Posterior vena cava (tissue), 2 donors: ENCODE measurements around the gene PXN. TPM values are rescaled to one million over a fixed set of nuclear protein-coding genes. Genes with fewer than 3 reads are reported as not detected.
A peak's percentile ranks its signal among the peaks of the same experiment; 100 is the strongest.
"Not testable (repeated sequence)": the region's sequence is repeated elsewhere in the genome, so short reads cannot be mapped to it uniquely, and the experiment has no call there.

Experiments
- DNase-seq: peaks from one replicate; pipeline ENCODE4 v3.0.0-alpha.2; 2020; ENCODE audit warnings: low spot score
- intact Hi-C, 2 donors: fragments of 100-400 bp; cut with DNase I; formaldehyde crosslinking; loops; one replicate each; pipeline versions ENCODE4 v1.14.1 to v1.14.2; 2022 to 2023
- total RNA-seq, 2 donors: library from RNA; stranded (reverse); fragmentation: NEBNext Ultra II Directional; extraction: Animal tissue kit (Norgen Biotek cat#: 25700); gene quantifications; one replicate each; pipeline ENCODE4 v1.2.1, GENCODE V29; 2021
- donor health status: DM: yes; HTN: yes; CAD: no.
- donor health status: DM: yes; HTN: yes; CAD: no.

The PXN gene
- total RNA-seq, 2 donors from 2014 or later = 110 to 113 TPM

DNA sequence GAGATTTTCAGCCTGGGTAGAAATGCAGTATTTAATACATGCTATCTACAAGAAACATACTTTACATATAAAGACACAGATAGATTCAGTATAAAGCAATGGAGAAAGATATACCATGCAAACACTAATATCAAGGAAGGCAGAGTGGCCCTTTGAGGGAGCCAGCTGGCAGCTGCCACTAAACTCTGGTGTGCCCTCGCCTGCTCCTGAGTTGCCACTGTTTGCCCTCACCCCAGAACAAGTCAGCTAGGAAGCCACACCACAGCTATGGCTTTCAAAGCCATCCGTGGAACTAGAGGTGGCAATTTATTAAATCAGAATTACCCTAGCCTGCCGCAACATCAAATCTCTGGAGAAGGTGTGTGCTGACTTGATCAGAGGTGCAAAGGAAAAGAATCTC, 18.3 kb downstream of the PXN start:
- intact Hi-C loops = no loop called here
- no peak for DNase-seq

DNA sequence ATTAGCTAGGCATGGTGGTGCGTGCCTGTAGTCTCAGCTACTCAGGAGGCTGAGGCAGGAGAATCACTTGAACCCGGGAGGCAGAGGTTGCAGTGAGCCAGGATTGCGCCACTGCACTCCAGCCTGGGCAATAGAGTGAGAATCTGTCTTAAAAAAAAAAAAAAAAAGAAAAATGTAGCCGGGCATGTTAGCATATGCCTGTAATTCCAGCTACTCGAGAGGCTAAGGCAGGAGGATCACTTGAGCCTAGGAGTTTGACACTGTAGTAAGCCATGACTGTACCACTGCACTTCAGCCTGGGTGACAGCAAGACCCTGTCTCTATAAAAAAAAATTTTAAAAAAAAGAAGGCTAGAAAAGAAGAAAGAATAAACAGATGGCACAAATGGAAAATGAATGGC, 18.8 kb downstream of the PXN start:
- DNase-seq, intact Hi-C loops: not testable (repeated sequence)

DNA sequence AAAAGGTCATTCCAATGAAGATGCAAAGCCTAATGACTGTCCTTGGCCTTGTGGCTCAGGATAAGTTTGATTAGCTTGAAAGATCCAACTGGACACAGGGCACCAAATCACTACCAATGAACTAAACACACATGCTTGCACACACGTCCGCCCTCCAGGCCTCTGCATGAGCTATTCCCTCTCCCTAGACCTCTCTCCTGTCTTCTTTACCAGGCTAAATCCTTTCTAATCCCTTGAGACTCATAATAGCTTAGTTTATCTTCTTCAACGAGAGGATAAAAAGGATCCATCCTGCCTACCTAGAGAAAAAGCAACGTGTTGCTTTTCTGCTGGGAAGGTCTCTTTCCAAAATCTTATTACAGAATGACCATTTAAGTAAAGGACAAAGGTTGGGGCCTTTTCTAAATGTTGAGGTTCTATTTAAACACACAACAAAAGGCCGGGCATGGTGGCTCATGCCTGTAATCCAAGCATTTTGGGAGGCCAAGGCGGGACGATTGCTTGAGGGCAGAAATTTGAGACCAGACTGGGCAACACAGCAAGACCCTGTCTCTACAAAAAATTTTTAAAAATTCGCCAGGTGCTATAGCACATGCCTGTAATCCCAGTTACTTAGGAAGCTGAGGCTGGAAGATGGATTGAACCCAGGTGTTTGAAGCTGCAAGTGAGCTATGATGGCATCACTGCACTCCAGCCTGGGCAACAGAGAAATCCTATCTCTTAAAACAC, 22.4 kb downstream of the PXN start:
- no peak for DNase-seq
- intact Hi-C loops = no loop called here

DNA sequence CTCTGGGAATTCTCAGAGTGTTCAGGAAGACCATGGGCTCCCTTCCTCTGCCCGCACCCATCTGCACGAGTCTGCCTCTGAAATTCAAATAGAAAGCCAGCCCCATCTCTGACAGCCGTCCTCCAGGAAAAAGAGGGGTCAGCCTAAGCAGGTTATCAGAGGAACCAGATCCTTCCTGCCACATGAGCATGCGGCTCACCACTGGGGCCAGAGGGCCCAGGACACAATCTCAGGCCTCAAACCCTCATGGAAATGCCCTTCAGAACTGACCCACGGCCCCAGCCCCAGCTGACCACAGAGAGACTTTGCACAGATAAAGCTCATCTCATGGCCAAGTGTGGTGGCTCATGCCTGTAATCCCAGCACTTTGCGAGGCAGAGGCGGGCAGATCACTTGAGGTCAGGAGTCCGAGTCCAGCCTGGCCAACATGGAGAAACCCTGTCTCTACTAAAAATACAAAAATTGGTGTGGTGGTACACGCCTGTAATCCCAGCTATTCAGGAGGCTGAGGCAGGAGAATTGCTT, 23.2 kb downstream of the PXN start:
- DNase-seq = no peak
- intact Hi-C loops = no loop called here

DNA sequence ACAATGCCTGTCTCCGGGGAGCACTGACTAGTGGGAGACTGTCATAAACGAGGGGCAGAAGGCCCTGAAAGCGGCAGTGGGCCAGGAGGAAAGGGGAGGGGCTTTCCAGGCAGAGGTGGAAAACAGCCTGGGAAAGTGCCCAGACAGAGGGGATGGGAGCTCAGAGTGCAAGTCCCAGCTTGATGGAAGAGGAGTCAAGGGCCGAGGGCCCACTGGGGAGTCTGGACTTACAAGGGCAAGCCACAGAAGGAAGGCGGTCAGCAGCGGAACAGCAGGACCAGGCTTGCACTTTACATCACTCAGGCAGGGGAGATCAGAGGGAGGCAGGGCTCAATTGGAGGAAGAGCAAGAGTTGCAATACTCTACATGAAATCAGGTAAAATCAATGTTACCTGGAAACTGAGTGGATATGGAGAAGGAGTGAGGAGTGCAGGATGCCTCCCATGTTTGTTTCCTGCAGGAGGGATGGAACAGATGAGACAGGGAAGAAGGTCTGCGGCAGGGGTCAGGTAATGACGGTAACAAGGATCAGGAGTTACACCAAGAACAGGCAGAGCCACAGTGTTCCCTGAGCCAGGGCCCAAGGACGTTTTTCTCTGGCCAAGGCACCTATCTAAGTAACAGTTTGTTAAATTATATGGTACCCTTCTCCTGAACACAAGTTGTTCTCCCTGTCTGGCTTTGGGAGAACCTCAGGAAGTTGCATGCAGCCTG, 23.8 kb downstream of the PXN start:
- no peak for DNase-seq
- intact Hi-C loops = no loop called here

DNA sequence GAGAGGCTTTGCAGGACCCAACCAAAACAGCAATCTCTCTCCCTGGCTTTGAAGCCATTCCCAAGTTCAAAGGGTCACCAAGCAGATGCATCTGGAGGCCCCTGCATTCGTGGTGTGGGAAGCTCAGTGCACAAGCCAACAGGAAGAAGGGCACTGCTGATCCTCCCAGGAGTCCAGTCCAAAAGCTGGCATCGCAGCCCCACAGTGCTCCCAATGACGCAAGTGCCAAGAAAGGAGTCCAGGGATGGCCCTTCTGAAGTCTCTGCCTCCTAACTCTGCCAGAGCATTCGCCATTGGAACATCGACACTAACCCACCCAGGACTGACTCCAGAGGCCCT, 25.1 kb downstream of the PXN start:
- intact Hi-C loops = no loop called here
- no peak for DNase-seq

DNA sequence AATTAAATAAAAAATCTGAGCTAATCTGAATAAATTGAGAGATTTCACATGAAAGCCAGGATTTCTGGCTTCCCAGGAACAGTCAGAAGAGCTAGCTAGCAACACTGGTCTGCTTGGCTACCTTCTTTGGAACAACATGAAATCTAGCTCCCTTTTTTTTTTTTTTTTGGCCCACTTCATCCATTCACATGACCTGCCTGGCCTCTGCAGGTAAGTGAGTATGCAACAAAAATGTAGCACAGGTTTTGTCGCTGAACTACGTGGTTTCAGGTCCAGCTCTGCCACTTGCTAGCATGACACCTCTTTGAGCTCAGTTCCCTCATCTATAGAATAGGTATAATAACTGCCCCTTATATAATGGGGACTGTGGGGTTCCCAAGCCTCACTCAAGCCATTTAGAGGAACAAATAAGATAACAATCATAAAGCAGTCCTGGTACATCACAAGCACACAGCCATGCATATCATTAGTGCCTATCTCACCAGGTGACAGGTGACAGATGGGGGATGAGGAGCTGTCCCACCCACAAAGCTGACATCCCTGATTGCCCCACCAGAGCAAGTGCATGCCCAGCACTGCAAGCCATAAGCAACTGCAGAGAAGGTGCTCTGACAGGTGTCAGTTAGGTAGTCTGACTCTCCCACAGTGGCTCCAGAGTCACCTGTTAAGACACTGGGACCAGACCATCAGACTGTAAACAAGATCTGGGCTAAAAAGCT, 25.6 kb downstream of the PXN start:
- intact Hi-C loops = no loop called here
- DNase-seq = no peak

DNA sequence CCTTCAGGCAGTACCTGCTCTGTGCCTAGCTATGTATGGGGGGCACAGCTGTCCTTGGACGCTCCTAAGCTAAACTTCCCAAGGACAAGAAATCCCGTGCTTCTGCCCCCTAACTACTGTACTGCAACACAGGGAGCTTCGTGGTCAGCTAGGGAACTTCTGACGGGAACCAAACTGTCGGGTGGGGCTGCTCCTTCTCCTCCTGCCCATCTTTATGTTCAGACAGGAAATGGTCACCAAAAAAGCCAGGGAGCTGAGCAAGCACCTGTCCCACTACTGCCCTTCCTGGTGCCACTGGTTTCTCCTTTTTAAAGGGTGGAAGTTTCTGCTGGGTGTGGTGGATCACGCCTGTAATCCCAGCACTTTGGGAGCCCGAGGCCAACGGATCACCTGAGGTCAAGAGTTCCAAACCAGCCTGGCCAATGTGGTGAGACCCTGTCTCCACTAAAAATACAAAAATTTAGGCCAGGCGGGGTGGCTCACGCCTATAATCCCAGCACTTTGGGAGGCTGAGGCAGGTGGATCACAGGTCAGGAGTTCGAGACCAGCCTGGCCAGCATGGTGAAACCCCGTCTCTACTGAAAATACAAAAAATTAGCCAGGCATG, 26.6 kb downstream of the PXN start:
- intact Hi-C loops = no loop called here
- DNase-seq = no peak

DNA sequence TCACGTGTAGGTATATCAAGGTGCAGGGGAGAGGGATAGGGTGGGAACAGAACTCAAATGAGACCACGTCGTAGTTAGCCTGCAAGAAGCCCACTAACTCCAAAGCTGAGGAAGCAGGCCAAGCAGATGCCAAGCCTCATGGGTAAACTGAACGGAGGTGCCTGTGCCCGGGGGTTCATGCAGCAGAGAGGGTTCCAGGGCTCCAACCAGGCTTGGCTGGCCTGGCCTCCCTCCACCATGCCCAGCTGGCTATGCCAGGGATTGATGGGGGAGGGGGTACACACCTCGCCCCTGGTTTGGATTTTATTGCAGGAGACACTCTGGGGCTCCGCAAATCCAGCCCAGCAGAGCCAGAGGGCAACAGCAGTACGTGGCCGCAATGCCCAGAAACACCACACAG, 27.3 kb downstream of the PXN start:
- intact Hi-C loops = no loop called here
- no peak for DNase-seq

DNA sequence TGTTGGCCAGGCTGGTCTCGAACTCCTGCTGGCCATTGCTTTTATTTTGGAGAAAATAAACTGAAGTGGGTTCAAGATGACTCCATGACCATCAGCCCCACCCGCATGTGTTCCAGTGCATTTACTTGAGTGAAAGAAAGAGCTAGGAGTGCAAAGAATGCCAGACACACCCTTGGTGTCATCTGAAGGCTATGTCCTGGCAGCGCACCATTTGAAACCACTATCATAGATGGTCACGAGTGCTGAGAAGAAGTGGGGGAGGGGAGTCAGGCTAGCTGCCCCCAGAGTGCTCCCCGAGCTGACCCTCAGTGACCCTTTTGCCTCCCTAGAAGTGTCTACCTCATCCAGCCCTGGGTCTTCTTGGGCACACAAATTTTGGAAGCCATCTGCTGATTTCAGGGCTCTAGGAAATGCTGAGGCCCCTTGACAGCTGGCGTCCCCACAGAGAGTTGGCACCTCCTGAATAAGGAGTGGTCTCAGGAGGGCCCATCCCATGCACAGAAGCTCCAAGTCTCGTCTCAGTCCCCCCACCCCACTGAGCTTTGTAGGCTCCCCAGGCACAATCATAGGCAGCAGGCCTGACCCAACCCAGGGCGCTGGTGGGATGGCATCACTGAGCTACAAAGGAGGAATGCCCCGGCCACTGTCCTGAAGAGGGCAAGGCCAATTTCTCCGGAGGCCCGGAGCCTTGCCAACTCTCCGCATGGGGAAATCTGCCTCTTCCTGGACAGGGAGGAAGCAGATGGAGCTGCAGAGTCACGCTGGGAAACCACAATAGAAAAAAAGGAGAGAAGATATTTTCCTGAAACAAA, 28.0 kb downstream of the PXN start:
- intact Hi-C loops = no loop called here
- DNase-seq = peak; percentile 96

DNA sequence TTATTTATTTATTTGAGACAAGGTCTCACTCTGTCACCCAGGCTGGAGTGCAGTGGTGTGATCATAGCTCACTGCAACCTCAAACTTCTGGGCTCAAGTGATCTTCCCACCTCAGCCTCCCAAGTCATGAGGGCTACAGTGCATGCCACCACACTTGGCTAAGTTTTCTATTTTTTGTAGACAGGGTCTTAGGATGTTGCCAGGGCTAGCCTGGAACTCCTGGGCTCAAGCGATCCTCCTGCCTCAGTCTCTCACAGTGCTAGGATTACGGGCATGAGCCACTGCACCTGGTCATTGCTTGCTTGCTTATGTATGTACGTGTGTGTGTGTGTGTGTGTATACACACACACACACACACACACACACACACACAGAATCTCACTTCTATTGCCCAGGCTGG, 28.7 kb downstream of the PXN start:
- intact Hi-C loops, DNase-seq: not testable (repeated sequence)

DNA sequence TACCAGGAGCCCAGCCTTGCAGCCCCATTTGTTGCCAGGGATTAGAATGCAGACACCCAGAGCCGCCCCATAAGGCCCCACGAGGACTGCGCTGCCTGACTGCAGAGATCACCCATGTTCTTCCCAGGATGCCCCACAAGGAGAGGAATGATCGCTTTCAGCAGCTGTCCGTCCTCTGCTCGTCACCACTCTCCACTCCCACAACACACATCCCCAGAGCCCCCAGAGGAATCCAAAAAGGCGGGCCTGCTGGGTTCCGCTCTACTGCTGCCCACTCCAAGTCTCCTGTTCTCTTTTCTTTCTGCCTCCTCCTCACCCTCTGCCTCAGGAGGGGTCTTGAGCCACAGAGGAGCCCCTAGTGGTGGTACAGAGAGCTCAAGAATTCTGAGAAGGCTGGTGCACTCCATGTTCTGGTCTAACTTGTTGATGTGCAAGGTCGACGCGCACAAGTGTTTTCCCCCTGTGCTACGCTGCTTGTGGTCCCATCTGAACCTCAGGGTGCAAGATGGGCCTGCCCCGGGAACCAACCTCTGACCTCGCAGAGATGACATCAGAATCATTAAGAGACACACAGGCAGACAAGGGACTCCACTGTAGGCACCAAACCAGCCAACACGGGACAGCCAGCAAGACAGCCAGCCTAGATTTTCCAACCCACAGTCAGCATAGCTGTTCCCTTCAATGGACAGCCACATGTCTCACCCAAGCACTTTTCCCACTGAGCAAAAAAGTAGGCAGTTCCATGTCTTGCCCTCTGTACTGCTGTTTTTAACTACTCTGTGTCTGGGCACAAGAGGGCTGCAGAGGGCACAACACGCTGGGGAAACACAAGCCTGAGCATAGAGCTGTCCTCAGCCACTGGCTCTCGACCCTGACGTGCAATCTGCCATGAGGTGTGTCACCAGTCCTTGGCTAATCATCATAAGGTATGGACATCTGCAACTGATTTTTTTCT, 29.9 kb downstream of the PXN start:
- intact Hi-C loops = no loop called here
- no peak for DNase-seq

DNA sequence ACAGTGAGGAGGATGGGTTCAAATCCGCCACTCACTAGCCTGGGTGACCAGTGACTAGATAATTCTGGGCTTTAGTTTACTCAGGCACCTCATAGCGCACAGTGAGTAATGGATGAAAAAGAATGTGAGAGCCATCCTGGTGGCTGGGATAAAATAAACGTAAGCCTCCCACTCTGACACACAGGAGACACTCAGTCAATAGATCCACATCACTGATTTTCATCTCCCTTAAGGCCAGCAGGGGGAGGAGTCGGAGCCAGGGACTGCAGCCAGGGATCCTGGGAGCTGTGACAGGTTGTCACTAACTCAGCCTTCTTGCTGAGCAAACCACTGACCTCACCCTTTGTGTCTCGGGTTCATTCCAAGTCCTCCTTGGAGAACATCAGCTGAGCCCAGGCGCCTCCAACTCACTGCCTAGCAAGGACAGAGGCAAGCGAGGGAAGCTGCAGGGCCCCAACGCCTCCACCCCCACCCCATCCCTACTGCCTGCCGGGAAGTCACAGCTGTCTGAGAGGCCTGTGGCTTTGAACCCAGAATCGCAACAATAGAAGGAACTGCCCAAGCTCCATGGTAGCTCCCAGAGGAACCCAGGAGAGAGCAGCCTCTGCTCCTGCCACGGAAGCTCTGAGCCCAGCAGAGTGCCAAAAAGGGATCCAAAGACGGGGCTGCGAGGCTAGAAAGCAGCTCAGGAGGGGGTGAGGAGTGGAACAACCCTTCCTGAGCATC, 30.7 kb downstream of the PXN start:
- intact Hi-C loops = no loop called here
- DNase-seq = peak; percentile 97

DNA sequence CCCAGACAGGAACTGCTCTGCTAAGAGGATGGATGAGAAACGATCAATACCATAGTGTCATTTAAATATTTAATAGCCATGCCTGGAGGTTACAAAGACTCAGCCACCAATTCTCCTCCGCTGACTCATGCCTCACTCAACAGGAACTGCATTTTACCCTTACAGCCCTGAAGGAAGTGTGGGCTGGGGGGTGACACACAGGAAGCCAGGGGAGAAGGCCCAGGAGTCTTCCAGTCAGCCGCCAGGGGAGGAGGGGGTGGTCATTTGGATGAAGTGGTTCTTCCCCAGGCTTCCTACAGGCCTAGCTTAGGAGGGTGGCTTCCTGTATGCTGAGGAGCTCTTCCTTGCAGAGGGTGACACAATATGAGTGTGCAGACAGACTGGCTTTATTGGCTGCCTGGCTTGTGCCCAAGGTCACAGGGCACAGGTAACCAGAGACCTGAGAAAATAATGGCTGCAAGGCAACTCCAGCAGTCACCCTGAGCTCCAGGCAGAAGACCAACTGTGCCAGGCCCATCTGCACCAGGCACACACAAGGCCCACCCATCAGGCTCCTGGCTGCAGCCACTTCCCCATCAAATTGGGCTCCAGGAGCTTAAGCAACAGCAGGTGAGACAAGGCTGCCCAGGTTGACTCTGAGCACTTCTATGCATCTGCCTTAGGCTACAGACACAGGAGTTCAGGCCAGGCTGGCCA, 34.1 kb downstream of the PXN start:
- intact Hi-C loops = loop anchor here in 1 of 2 donors (2.0 kb wide), 1 partner anchor 63 kb away; no protein-coding TSS in a partner anchor
- no peak for DNase-seq

DNA sequence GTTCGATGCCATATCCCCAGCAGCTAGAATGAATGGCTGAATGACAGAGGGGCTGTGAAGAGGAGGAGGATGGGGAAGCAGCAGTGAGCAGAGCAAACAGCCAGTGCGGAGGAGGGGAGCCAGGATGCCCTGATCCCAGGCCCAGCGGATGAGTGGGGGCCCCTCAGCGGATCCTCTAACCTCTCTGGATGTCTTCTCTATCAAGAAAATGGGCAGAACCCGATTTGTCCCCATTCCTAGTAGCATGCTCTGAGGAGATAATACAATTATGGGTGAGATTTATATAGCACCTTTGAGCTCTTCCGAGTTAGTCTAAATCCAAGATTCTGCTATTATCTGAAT, 34.6 kb downstream of the PXN start:
- no peak for DNase-seq
- intact Hi-C loops = loop anchor here in 1 of 2 donors (2.0 kb wide), 1 partner anchor 64 kb away; no protein-coding TSS in a partner anchor

DNA sequence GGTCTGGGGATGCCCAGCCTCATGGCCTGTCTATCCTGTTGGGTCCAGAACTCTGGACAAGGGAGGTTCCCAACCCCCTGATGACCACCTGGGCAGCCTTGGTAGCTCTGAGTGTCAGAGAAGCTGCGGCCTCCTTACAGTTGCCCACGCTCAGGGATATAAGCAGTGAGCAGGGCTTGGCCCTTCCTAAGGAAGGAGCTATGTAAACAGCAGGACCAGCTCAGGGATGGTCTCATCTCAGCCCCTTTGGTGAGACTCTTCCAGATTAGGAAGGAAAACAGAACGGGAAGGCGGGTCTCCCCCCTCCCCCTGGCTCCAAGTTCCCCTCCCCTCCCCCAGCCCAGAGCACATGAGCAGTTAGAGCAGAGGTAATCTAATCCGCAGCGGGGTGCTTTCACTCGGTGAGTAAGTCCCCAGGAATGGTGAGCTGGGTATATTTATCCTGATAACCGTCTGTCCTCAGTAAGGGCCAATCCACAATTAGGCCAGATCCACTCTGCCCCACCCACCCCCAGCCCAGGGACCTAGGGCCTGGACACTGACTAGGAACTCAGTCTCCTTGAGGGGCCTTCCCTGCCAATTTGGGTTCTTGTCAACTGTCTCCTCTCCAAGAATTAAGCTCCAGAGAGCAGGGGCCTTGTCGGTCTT, 35.1 kb downstream of the PXN start:
- DNase-seq = peak; percentile 88
- intact Hi-C loops = loop anchor here in 1 of 2 donors (2.0 kb wide), 1 partner anchor 64 kb away; no protein-coding TSS in a partner anchor
